ENCODE results near the gene SFXN3. TPM values are rescaled to one million over a fixed set of nuclear protein-coding genes. Genes with fewer than 3 reads are reported as not detected.

SFXN3 gene
- total and polyA plus RNA-seq, 11 donors, result 11.7 to 37.4 (median 17.8) TPM

DNA sequence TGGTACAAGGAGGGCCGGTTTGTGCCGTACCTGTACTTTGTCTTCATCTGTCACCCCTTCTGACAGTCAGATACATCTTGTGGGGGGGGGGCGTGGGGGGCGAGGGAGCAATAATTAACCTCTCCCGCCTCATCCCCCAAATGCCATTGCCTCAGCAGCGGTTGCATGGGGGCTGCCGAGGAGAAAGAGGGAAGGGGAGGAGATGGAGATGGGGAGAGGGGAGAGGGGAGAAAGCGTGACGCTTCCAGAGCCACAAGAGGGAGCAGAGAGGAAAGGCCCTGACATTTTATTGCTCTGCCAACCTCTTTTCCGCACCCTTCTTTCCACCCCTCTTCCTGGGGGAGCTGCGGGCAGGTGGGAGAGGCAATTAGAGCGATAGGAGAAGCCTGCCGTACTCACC, 42.6 kb downstream of the SFXN3 start:
- H3K27ac ChIP-seq, result no peak overlapping the region
- intact Hi-C loops (cut with DNase I), result no loop called here
- 12 to 45% (median 28%) methylated on average over 10 to 13 of the region's 13 CpGs for WGBS, 4 donors
- H3K9me3 ChIP-seq, result no peaks in the 10 kb centered on the region
- ATAC-seq (no peak), DNase-seq (no peak)
- no peak for TF ChIP-seq POLR2A (IDR thresholded peaks at IDR 0.05)
- no peak for TF ChIP-seq CTCF (IDR thresholded peaks at IDR 0.05)
- H3K36me3 ChIP-seq, result no peaks in the 10 kb centered on the region
- peaks cover 0 to 27% (median 0%) of the 10 kb centered on the region in 12 donors for H3K4me1 ChIP-seq
- no peak overlapping the region for H3K4me3 ChIP-seq
- H3K27me3 ChIP-seq, result peaks cover 0 to 62% (median 34%) of the 10 kb centered on the region in 9 donors

DNA sequence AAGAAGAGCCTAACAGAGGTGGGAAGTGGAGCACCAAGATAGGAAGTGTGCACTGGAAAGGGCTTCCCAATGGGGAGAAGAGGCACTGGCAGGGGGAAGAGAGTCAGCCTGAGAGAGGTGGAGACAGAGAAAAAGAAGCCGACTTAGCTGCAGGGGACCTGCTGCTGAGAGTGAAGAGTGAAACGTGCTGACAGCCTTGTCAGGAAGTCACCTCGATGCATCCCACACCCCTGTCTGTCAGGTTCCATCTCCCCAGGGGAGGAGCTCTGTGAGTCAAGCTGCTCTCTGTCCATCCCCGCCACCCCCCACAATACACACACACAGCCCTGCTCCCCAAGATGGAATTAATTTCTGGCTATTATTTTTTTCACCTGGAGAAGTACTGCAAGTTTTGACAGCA, 44.7 kb downstream of the SFXN3 start:
- Histone ChIP-seq H3K4me1 (peaks cover 0 to 22% (median 0%) of the 10 kb centered on the region in 12 donors), H3K4me3 (no peak overlapping the region), H3K27me3 (peaks cover 0 to 68% (median 34%) of the 10 kb centered on the region in 9 donors), H3K9me3 (no peaks in the 10 kb centered on the region), H3K27ac (no peak overlapping the region), H3K36me3 (no peaks in the 10 kb centered on the region)
- WGBS, 4 donors, result 7 to 16% (median 11%) methylated on average over 4 of the region's 4 CpGs
- intact Hi-C loops (cut with DNase I), result no loop called here
- no peak for ATAC-seq
- DNase-seq, result no peak
- TF ChIP-seq POLR2A (IDR thresholded peaks at IDR 0.05), result no peak
- no peak for TF ChIP-seq CTCF (IDR thresholded peaks at IDR 0.05)

DNA sequence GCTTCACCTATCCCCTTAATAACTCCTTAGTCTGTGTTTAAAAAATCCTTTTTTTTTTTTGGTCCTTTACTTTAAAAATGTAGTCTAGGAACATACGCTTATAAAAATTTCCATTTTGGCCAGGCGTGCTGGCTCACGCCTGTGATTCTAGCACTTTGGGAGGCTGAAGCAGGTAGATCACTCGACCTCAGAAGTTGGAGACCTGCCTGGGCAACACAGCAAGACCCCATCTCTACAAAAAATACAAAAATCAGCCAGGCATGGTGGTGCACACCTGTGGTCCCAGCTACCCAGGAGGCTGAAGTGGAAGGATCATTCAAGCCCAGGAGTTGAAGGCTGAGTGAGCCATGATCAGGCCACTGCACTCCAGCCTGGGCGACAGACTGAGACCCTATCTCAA, 45.6 kb downstream of the SFXN3 start:
- whole genome bisulfite sequencing, 4 donors, result 74 to 83% (median 78%) methylated on average over 5 of the region's 5 CpGs
- TF ChIP-seq POLR2A (IDR thresholded peaks at IDR 0.05), result no peak
- TF ChIP-seq CTCF (IDR thresholded peaks at IDR 0.05), result no peak

GRCh38 chr10:101079874-101080273, 48.8 kb downstream of the SFXN3 start:
- H3K9me3 ChIP-seq, result no peaks in the 10 kb centered on the region
- peaks cover 4 to 66% (median 26%) of the 10 kb centered on the region in 9 donors for H3K27me3 ChIP-seq
- intact Hi-C loops (cut with DNase I), result no loop called here
- no peak for DNase-seq
- TF ChIP-seq CTCF (IDR thresholded peaks at IDR 0.05) (no peak), POLR2A (IDR thresholded peaks at IDR 0.05) (no peak)
- no peak overlapping the region for H3K4me3 ChIP-seq
- no peak for ATAC-seq
- H3K36me3 ChIP-seq, result no peaks in the 10 kb centered on the region
- no peak overlapping the region for H3K27ac ChIP-seq
- no peaks in the 10 kb centered on the region for H3K4me1 ChIP-seq
- WGBS, 4 donors, result 74 to 100% (median 83%) methylated on average over 1 of the region's 1 CpG

More for the DNA sequence above, 45.6 kb downstream of the SFXN3 start:
- no peak for DNase-seq
- Histone ChIP-seq H3K4me3 (no peak overlapping the region), H3K9me3 (no peaks in the 10 kb centered on the region), H3K36me3 (no peaks in the 10 kb centered on the region), H3K27ac (no peak overlapping the region), H3K4me1 (peaks cover 0 to 15% (median 0%) of the 10 kb centered on the region in 12 donors), H3K27me3 (peaks cover 0 to 73% (median 34%) of the 10 kb centered on the region in 9 donors)
- intact Hi-C loops (cut with DNase I), result no loop called here
- ATAC-seq, result no peak

All from heart left ventricle (tissue), 16 donors.